H1 (cell line): ENCODE measurements around the gene OR2F2. TPM values are rescaled to one million over a fixed set of nuclear protein-coding genes. Genes with fewer than 3 reads are reported as not detected.

ENCODE experiments used
- CTCF ChIA-PET: fragments of 300-600 bp; sonication (Branson Sonifier 250); formaldehyde crosslinking; loops from one replicate; lab custom pipeline; 2021; ENCODE audit not compliant: partially characterized antibody; lab: Charles Lee
- POLR2A ChIA-PET: fragments of 300-600 bp; sonication (Branson Sonifier 250); formaldehyde crosslinking; loops from one replicate; lab custom pipeline; 2021; ENCODE audit warnings: inconsistent platforms; ENCODE audit not compliant: partially characterized antibody; lab: Charles Lee
- DNase-seq, 2 experiments: peaks; one replicate each; pipeline versions ENCODE4 v3.0.0 to v3.0.0-alpha.2; 2010 to 2022; ENCODE audit warnings: low spot score in 2 of 2, low read depth in 1 of 2, mixed read lengths in 1 of 2
- FAIRE-seq: peaks from 2 replicates; lab custom pipeline; 2011; peaks lifted over from hg19 to GRCh38; lab: Jason Lieb, UNC
- H2AFZ ChIP-seq: 2 replicates; pipeline ENCODE4 v1.8.1; 2012; ENCODE audit warnings: low read length, inconsistent platforms
- H2AK5ac ChIP-seq: 2 replicates; pipeline ENCODE4 v1.6.1; 2013; ENCODE audit warnings: low read depth, low read length
- H2BK120ac ChIP-seq: replicated peaks from 2 replicates; pipeline ENCODE3; 2013; ENCODE audit warnings: low read depth, low read length, inconsistent platforms
- H2BK12ac ChIP-seq: 2 replicates; pipeline ENCODE4 v1.6.1; 2013; ENCODE audit warnings: low read depth, low read length
- H2BK15ac ChIP-seq: 2 replicates; pipeline ENCODE4 v1.6.1; 2013; ENCODE audit warnings: low read length
- H2BK20ac ChIP-seq: 2 replicates; pipeline ENCODE4 v1.6.1; 2013; ENCODE audit warnings: low read length
- H2BK5ac ChIP-seq: 2 replicates; pipeline ENCODE4 v1.6.1; 2013; ENCODE audit warnings: low read depth, low read length
- H3K14ac ChIP-seq: 2 replicates; pipeline ENCODE4 v1.6.1; 2013; ENCODE audit warnings: inconsistent platforms; ENCODE audit not compliant: insufficient read length
- H3K18ac ChIP-seq: 2 replicates; pipeline ENCODE4 v1.6.1; 2013; ENCODE audit warnings: low read length; ENCODE audit errors: extremely low read depth
- H3K23ac ChIP-seq: 2 replicates; pipeline ENCODE4 v1.6.1; 2013; ENCODE audit warnings: inconsistent platforms; ENCODE audit not compliant: insufficient read length
- H3K23me2 ChIP-seq: 2 replicates; pipeline ENCODE4 v1.6.1; 2013; ENCODE audit warnings: low read depth, low read length
- H3K27ac ChIP-seq: 2 replicates; pipeline ENCODE4 v1.6.1; 2011; ENCODE audit warnings: low read depth, low read length, inconsistent platforms
- H3K27me3 ChIP-seq, 4 experiments: replicated peaks in 1 of 4; 1 replicate in 1 of 4; 2 replicates in 3 of 4; pipeline versions ENCODE4 v1.6.1 to v1.8.1; 2011 to 2013; ENCODE audit warnings: low read length in 3 of 4, mild to moderate bottlenecking in 3 of 4, inconsistent platforms in 2 of 4, mixed read lengths in 2 of 4, moderate library complexity in 1 of 4; ENCODE audit not compliant: control insufficient read depth in 3 of 4, insufficient read depth in 3 of 4; ENCODE audit errors: extremely low read depth in 1 of 4
- H3K36me3 ChIP-seq, 4 experiments: 2 replicates each; pipeline versions ENCODE4 v1.6.1 to v1.8.1; 2011 to 2013; ENCODE audit warnings: mild to moderate bottlenecking in 4 of 4, low read length in 3 of 4, moderate library complexity in 2 of 4, control low read depth in 1 of 4, inconsistent platforms in 1 of 4; ENCODE audit not compliant: insufficient read depth in 4 of 4, control insufficient read depth in 2 of 4
- H3K4ac ChIP-seq: replicated peaks from 2 replicates; pipeline ENCODE3; 2013; ENCODE audit warnings: low read length, low read depth, mixed read lengths, inconsistent platforms; ENCODE audit not compliant: insufficient read length
- H3K4me1 ChIP-seq, 4 experiments: replicated peaks in 1 of 4; 1 replicate in 1 of 4; 2 replicates in 3 of 4; pipeline versions ENCODE4 v1.6.1 to v1.8.1; 2011 to 2013; ENCODE audit warnings: low read length in 3 of 4, inconsistent platforms in 2 of 4, mixed read lengths in 1 of 4; ENCODE audit not compliant: insufficient read depth in 4 of 4, control insufficient read depth in 3 of 4
- H3K4me2 ChIP-seq, 2 experiments: 2 replicates each; pipeline versions ENCODE4 v1.6.1 to v1.8.1; 2011 to 2013; ENCODE audit warnings: low read depth in 2 of 2, low read length in 2 of 2, control low read depth in 1 of 2, inconsistent platforms in 1 of 2, mild to moderate bottlenecking in 1 of 2; ENCODE audit not compliant: insufficient read depth in 1 of 2
- H3K4me3 ChIP-seq, 4 experiments: fragments of 200-600, 300-600 bp in 1 of 4; sonication (generic), shearing (Covaris generic), sonication (Bioruptor Twin) in 1 of 4; 2 replicates each; pipeline versions ENCODE4 v1.5.1 to v1.8.1; 2011 to 2016; ENCODE audit warnings: low read length in 4 of 4, low read depth in 3 of 4, control low read depth in 2 of 4, inconsistent platforms in 2 of 4, mild to moderate bottlenecking in 2 of 4, mixed read lengths in 1 of 4, moderate library complexity in 1 of 4; ENCODE audit not compliant: insufficient read depth in 2 of 4; ENCODE audit errors: extremely low read depth in 1 of 4
- H3K56ac ChIP-seq: replicated peaks from 2 replicates; pipeline ENCODE3; 2013; ENCODE audit warnings: low read depth, mild to moderate bottlenecking, mixed read lengths, low read length, inconsistent platforms; ENCODE audit not compliant: insufficient read length
- H3K79me1 ChIP-seq: 2 replicates; pipeline ENCODE4 v1.6.1; 2013; ENCODE audit warnings: low read depth, low read length, control low read depth
- H3K79me2 ChIP-seq, 2 experiments: 2 replicates each; pipeline versions ENCODE4 v1.6.1 to v1.8.1; 2012 to 2013; ENCODE audit warnings: low read length in 2 of 2, mild to moderate bottlenecking in 2 of 2, inconsistent platforms in 1 of 2; ENCODE audit not compliant: insufficient read depth in 2 of 2, control insufficient read depth in 1 of 2
- H3K9ac ChIP-seq, 4 experiments: replicated peaks in 1 of 4; 1 replicate in 1 of 4; 2 replicates in 3 of 4; pipeline versions ENCODE4 v1.6.1 to v1.8.1; 2011 to 2013; ENCODE audit warnings: low read depth in 3 of 4, low read length in 3 of 4, control low read depth in 2 of 4, mild to moderate bottlenecking in 2 of 4, moderate library complexity in 2 of 4, inconsistent platforms in 1 of 4; ENCODE audit errors: extremely low read depth in 1 of 4
- H3K9me3 ChIP-seq, 2 experiments: 2 replicates each; pipeline versions ENCODE4 v1.6.1 to v1.8.1; 2012 to 2013; ENCODE audit warnings: mild to moderate bottlenecking in 2 of 2, moderate library complexity in 2 of 2, control low read depth in 1 of 2, inconsistent platforms in 1 of 2, low read depth in 1 of 2, low read length in 1 of 2, mixed read lengths in 1 of 2; ENCODE audit not compliant: insufficient read depth in 2 of 2
- H4K20me1 ChIP-seq, 2 experiments: replicated peaks in 1 of 2; 2 replicates each; pipeline versions ENCODE3 to v1.8.1; 2011 to 2013; ENCODE audit warnings: inconsistent platforms in 2 of 2, low read length in 2 of 2, mild to moderate bottlenecking in 1 of 2; ENCODE audit not compliant: insufficient read depth in 2 of 2, control insufficient read depth in 1 of 2
- H4K5ac ChIP-seq: 2 replicates; pipeline ENCODE4 v1.6.1; 2013; ENCODE audit warnings: low read length, low read depth, mixed read lengths, inconsistent platforms; ENCODE audit not compliant: insufficient read length
- H4K8ac ChIP-seq: 2 replicates; pipeline ENCODE4 v1.8.0; 2013; ENCODE audit warnings: mild to moderate bottlenecking, moderate library complexity, low read length, inconsistent platforms; ENCODE audit not compliant: insufficient read depth; ENCODE audit errors: extremely low read depth
- H4K91ac ChIP-seq: replicated peaks from 2 replicates; pipeline ENCODE3; 2013; ENCODE audit warnings: low read length, mixed read lengths, inconsistent platforms; ENCODE audit not compliant: insufficient read length
- CEBPB ChIP-seq: IDR thresholded peaks from 2 replicates; pipeline ENCODE4 v1.6.1; 2012; ENCODE audit warnings: low read depth, low read length
- CHD2 ChIP-seq: IDR thresholded peaks from 2 replicates; pipeline ENCODE4 v1.6.1; 2012; ENCODE audit warnings: low read length, improper control_type of control experiment
- FOSL1 ChIP-seq: IDR thresholded peaks from 2 replicates; pipeline ENCODE4 v1.6.1; 2011; ENCODE audit warnings: mild to moderate bottlenecking, low read depth, low read length, moderate library complexity; ENCODE audit not compliant: insufficient read depth
- RAD21 ChIP-seq, 2 experiments: IDR thresholded peaks in 1 of 2; conservative IDR thresholded peaks in 1 of 2; 2 replicates each; pipeline ENCODE4 v1.6.1; 2011; ENCODE audit warnings: low read depth in 2 of 2, low read length in 2 of 2, improper control_type of control experiment in 1 of 2, inconsistent platforms in 1 of 2, mild to moderate bottlenecking in 1 of 2, moderate library complexity in 1 of 2
- SIX5 ChIP-seq: IDR thresholded peaks from 2 replicates; pipeline ENCODE4 v1.6.1; 2011; ENCODE audit warnings: mild to moderate bottlenecking, low read depth, low read length
- TEAD4 ChIP-seq: IDR thresholded peaks from 2 replicates; pipeline ENCODE4 v1.6.1; 2012; ENCODE audit warnings: low read depth, low read length, inconsistent platforms, mixed read lengths
- WGBS, 2 experiments: shearing (Covaris generic) in 1 of 2; methylation state at CpG; one replicate each; pipeline versions ENCODE4 v1.1.6 to v1.1.7; 2013 to 2015; ENCODE audit warnings: low lambda C conversion rate in 2 of 2, mixed read lengths in 2 of 2, inconsistent platforms in 1 of 2, low coverage in 1 of 2, missing lambda C conversion rate in 1 of 2; ENCODE audit not compliant: insufficient replicate concordance in 2 of 2, insufficient coverage in 1 of 2, insufficient read length in 1 of 2; ENCODE audit errors: extremely low coverage in 1 of 2, missing lambda C conversion rate in 1 of 2; 5-methylcytosine and 5-hydroxymethylcytosine counted together
- polyA plus RNA-seq, 7 experiments: library from polyadenylated mRNA; depleted of rRNA in 3 of 7; stranded (reverse) in 5 of 7; unstranded in 2 of 7; fragments of >200 nt in 5 of 7; fragments of 200-250 nt in 2 of 7; gene quantifications; 1 replicate in 5 of 7; 2 replicates in 1 of 7; 4 replicates in 1 of 7; pipeline versions ENCODE4 v1.2.1 to v1.2.3, GENCODE V29; 2011 to 2013; ENCODE audit warnings: missing spikeins in 2 of 7, mixed read lengths in 2 of 7
- total RNA-seq: library from RNA; stranded (reverse); fragmentation: NEBNext Ultra II Directional; extraction: Animal tissue kit (Norgen Biotek cat#: 25700); gene quantifications from 2 replicates; pipeline ENCODE4 v1.2.1, GENCODE V29; 2021

The OR2F2 gene
- total and polyA plus RNA-seq, 2 of the 8 experiments (the other 6 are each of a cell fraction or from before 2014, with no cell fraction given): not detected

- CTCF ChIA-PET: interaction anchor here (0.6 to 0.8 kb wide), 3 partner anchors 31 to 187 kb away, joined by 3 to 4 read pairs (median 3); no protein-coding TSS in a partner anchor
- DNase-seq (no peak), FAIRE-seq (no peak)
- Histone ChIP-seq H3K4me3 (no peak overlapping the region), H2AK5ac (no peak overlapping the region), H2BK5ac (no peak overlapping the region), H4K5ac (no peak overlapping the region), H4K8ac (no peak overlapping the region), H3K36me3 (no peaks in the 10 kb centered on the region), H2BK12ac (no peak overlapping the region), H2AFZ (peak overlapping the region; percentile 81; the same call in 1 of the 2 replicates), H3K27me3 (no peaks in the 10 kb centered on the region), H3K18ac (no peak overlapping the region), H3K14ac (no peak overlapping the region), H3K4me1 (peaks cover 0 to 3% (median 0%) of the 10 kb centered on the region in 4 experiments; a peak in 1 of 7 replicates), H3K4ac (no peak overlapping the region), H2BK20ac (no peak overlapping the region), H3K27ac (no peak overlapping the region), H3K9me3 (no peaks in the 10 kb centered on the region), H3K23me2 (no peaks in the 10 kb centered on the region), H2BK15ac (no peak overlapping the region), H3K4me2 (no peak overlapping the region), H3K9ac (no peak overlapping the region), H3K79me2 (no peaks in the 10 kb centered on the region), H3K79me1 (no peaks in the 10 kb centered on the region), H3K56ac (no peak overlapping the region), H2BK120ac (no peak overlapping the region), H4K20me1 (no peaks in the 10 kb centered on the region), H3K23ac (no peak overlapping the region), H4K91ac (no peak overlapping the region)
- no peak for TF ChIP-seq SIX5
- TF ChIP-seq CHD2: no peak
- no peak for TF ChIP-seq RAD21 (IDR thresholded peaks at IDR 0.05 in 1 of 2, conservative IDR thresholded peaks at IDR 0.05 in 1 of 2; ENCODE audit: low read depth in 2 of 2, low read length in 2 of 2)
- TF ChIP-seq CEBPB: no peak
- no peak for TF ChIP-seq FOSL1
- no peak for TF ChIP-seq TEAD4
- POLR2A ChIA-PET: no interaction called here
- WGBS, 2 experiments: 94% methylated on average over 2 of the region's 2 CpGs; no CpG with 5 or more reads in 1 of the 2 experiments
Observed at GRCh38 chr7:143965280-143965679, 30.2 kb downstream of the OR2F2 start.
